ENCODE results near the gene HELZ. TPM values are rescaled to one million over a fixed set of nuclear protein-coding genes. Genes with fewer than 3 reads are reported as not detected.
"Not testable (repeated sequence)": the region's sequence is repeated elsewhere in the genome, so short reads cannot be mapped to it uniquely, and the experiment has no call there.

HELZ gene
- total and polyA plus RNA-seq, 2 donors from 2014 or later: 2.8 to 58.8 TPM

GRCh38 chr17:67198131-67198530, 46.9 kb downstream of the HELZ start:
- DNase-seq (no peak), FAIRE-seq (no peak)
- Histone ChIP-seq H3K4me1 (ENCODE audit: control insufficient read depth in 2 of 3, insufficient read depth in 2 of 3, low read depth in 1 of 3, low read length in 3 of 3) (no peaks in the 10 kb centered on the region), H3K9me3 (ENCODE audit: control insufficient read depth in 2 of 3, insufficient read depth in 1 of 3, low read length in 3 of 3) (no peaks in the 10 kb centered on the region), H3K9ac (ENCODE audit: low read length in 3 of 3) (no peak overlapping the region), H3K36me3 (ENCODE audit: control insufficient read depth in 2 of 3, insufficient read depth in 3 of 3, low read length in 3 of 3) (peaks cover 0 to 16% (median 14%) of the 10 kb centered on the region in 3 donors), H3K27ac (ENCODE audit: low read depth in 2 of 2, low read length in 2 of 2) (no peak overlapping the region), H3K4me3 (ENCODE audit: low read length in 3 of 3) (no peak overlapping the region), H3K27me3 (ENCODE audit: control insufficient read depth, insufficient read depth, low read length) (no peaks in the 10 kb centered on the region)
- no peak for TF ChIP-seq CTCF (IDR thresholded peaks at IDR 0.05; ENCODE audit: borderline replicate concordance, extremely low read depth, insufficient read depth)
- intact Hi-C loops (cut with DNase I): no loop called here

- H3K9me3 ChIP-seq (ENCODE audit: control insufficient read depth in 2 of 3, insufficient read depth in 1 of 3, low read length in 3 of 3); FAIRE-seq; DNase-seq; H3K27me3 ChIP-seq (ENCODE audit: control insufficient read depth, insufficient read depth, low read length); intact Hi-C loops (cut with DNase I); H3K27ac ChIP-seq (ENCODE audit: low read depth in 2 of 2, low read length in 2 of 2); H3K4me1 ChIP-seq (ENCODE audit: control insufficient read depth in 2 of 3, insufficient read depth in 2 of 3, low read depth in 1 of 3, low read length in 3 of 3); H3K9ac ChIP-seq (ENCODE audit: low read length in 3 of 3); H3K4me3 ChIP-seq (ENCODE audit: low read length in 3 of 3): not testable (repeated sequence)
- H3K36me3 ChIP-seq (ENCODE audit: control insufficient read depth in 2 of 3, insufficient read depth in 3 of 3, low read length in 3 of 3): peaks cover 0 to 16% (median 14%) of the 10 kb centered on the region in 3 donors
Measured at GRCh38 chr17:67197023-67197422, 48.0 kb downstream of the HELZ start.

- H3K36me3 ChIP-seq (ENCODE audit: control insufficient read depth in 2 of 3, insufficient read depth in 3 of 3, low read length in 3 of 3): peaks cover 0 to 16% (median 14%) of the 10 kb centered on the region in 3 donors
- no peak overlapping the region for H3K9ac ChIP-seq (ENCODE audit: low read length in 3 of 3)
- H3K27ac ChIP-seq (ENCODE audit: low read depth in 2 of 2, low read length in 2 of 2): no peak overlapping the region
- TF ChIP-seq CTCF (IDR thresholded peaks at IDR 0.05; ENCODE audit: borderline replicate concordance, extremely low read depth, insufficient read depth): no peak
- H3K27me3 ChIP-seq (ENCODE audit: control insufficient read depth, insufficient read depth, low read length): no peaks in the 10 kb centered on the region
- intact Hi-C loops (cut with DNase I): no loop called here
- H3K4me3 ChIP-seq (ENCODE audit: low read length in 3 of 3): no peak overlapping the region
- DNase-seq (no peak), FAIRE-seq (no peak)
- H3K4me1 ChIP-seq (ENCODE audit: control insufficient read depth in 2 of 3, insufficient read depth in 2 of 3, low read depth in 1 of 3, low read length in 3 of 3): no peaks in the 10 kb centered on the region
- H3K9me3 ChIP-seq (ENCODE audit: control insufficient read depth in 2 of 3, insufficient read depth in 1 of 3, low read length in 3 of 3): no peaks in the 10 kb centered on the region
Measured at GRCh38 chr17:67196422-67196821, 48.6 kb downstream of the HELZ start.

- peaks cover 0 to 8% (median 0%) of the 10 kb centered on the region in 3 donors for H3K36me3 ChIP-seq (ENCODE audit: control insufficient read depth in 2 of 3, insufficient read depth in 3 of 3, low read length in 3 of 3)
- no peaks in the 10 kb centered on the region for H3K4me1 ChIP-seq (ENCODE audit: control insufficient read depth in 2 of 3, insufficient read depth in 2 of 3, low read depth in 1 of 3, low read length in 3 of 3)
- H3K4me3 ChIP-seq (ENCODE audit: low read length in 3 of 3): no peak overlapping the region
- intact Hi-C loops (cut with DNase I): no loop called here
- H3K27me3 ChIP-seq (ENCODE audit: control insufficient read depth, insufficient read depth, low read length): no peaks in the 10 kb centered on the region
- FAIRE-seq (no peak), DNase-seq (peak in 1 of 5 donors; percentile 19)
- no peak for TF ChIP-seq CTCF (IDR thresholded peaks at IDR 0.05; ENCODE audit: borderline replicate concordance, extremely low read depth, insufficient read depth)
- H3K27ac ChIP-seq (ENCODE audit: low read depth in 2 of 2, low read length in 2 of 2): no peak overlapping the region
- no peak overlapping the region for H3K9ac ChIP-seq (ENCODE audit: low read length in 3 of 3)
- no peaks in the 10 kb centered on the region for H3K9me3 ChIP-seq (ENCODE audit: control insufficient read depth in 2 of 3, insufficient read depth in 1 of 3, low read length in 3 of 3)
Measured at GRCh38 chr17:67194134-67194533, 50.9 kb downstream of the HELZ start.

Data from kidney (tissue), 14 donors.